BE2C (cell line): ENCODE data around the gene EREG.
"Not testable (repeated sequence)": the region's sequence is repeated elsewhere in the genome, so short reads cannot be mapped to it uniquely, and the experiment has no call there.

Experiments
- DNase-seq: peaks from one replicate; pipeline ENCODE4 v3.0.0-alpha.2; 2020
- H3K27me3 ChIP-seq: fragments of 250-450 bp; sonication (Bioruptor Pico); 2 replicates; pipeline ENCODE4 v1.5.1; 2020; ENCODE audit warnings: mild to moderate bottlenecking
- H3K36me3 ChIP-seq: fragments of 250-450 bp; sonication (Bioruptor Pico); 2 replicates; pipeline ENCODE4 v1.5.1; 2020; ENCODE audit warnings: mild to moderate bottlenecking
- H3K4me1 ChIP-seq: fragments of 250-450 bp; sonication (Bioruptor Pico); 2 replicates; pipeline ENCODE4 v1.5.1; 2020
- H3K4me3 ChIP-seq: 2 replicates; pipeline ENCODE4 v1.5.1; 2011; ENCODE audit warnings: low read depth, low read length
- H3K9me3 ChIP-seq: fragments of 250-450 bp; sonication (Bioruptor Pico); 2 replicates; pipeline ENCODE4 v1.5.1; 2020
- CTCF ChIP-seq: IDR thresholded peaks from 2 replicates; pipeline ENCODE4 v1.5.1; 2012; ENCODE audit warnings: mild to moderate bottlenecking, low read depth, low read length

Gene EREG

DNA sequence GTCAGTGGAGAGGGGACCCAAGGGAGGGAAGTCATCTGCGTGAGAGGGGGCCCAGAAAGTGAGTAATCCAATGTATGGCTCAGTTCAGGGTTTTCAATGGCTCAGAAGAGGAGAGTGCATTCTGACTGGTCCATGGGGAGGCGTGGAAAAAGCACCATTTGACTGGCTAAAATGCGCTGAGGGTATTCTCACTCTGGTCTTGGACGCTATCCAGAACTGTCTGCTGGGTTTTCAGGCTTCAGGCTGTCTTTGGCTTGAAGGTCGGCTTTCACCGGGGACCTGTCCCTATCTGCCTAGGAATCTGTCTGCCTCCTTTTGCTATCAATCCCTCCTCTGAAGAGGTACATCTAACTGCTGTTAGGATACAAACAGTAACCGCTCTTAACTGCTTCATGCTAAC, 30.3 kb upstream of the EREG start:
- no peaks in the 10 kb centered on the region for H3K4me1 ChIP-seq
- no peak for TF ChIP-seq CTCF
- H3K4me3 ChIP-seq = no peak overlapping the region
- H3K27me3 ChIP-seq = peaks cover 7% of the 10 kb centered on the region
- no peak for DNase-seq
- no peaks in the 10 kb centered on the region for H3K9me3 ChIP-seq
- H3K36me3 ChIP-seq = no peaks in the 10 kb centered on the region

DNA sequence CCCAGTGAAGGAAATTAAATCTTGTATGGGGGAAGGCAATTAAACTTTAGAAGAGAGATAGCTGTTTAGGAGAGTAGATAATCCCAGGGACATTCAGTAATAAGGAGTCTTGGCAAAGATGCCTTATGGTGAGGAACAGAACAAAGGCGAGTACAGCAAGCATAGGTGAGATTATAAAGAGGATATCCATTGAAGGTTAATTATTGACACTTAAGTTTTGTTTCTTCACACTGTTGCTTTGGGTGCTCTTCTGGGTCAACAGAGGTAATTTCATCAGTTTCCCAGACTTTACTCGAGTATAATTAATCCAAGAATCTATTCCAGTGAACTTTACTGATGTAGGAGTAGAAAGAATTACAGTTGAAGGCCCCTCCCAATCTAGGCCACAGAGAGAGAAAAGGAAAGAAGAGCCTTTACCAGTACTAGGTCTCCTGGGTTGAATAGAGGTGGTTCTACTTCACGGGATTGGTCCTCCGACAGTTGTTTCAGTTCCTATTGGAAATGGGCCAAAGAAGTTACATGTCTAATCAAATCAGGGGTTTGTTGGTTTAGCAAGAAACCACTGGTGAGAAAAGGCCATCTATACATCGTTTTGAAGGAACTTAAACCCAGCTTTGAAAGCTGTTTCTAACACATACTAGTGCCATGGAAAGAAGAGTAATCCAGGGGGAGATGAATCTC, 29.5 kb upstream of the EREG start:
- no peaks in the 10 kb centered on the region for H3K9me3 ChIP-seq
- H3K27me3 ChIP-seq = peaks cover 7% of the 10 kb centered on the region
- no peak overlapping the region for H3K4me3 ChIP-seq
- no peak for DNase-seq
- H3K36me3 ChIP-seq = no peaks in the 10 kb centered on the region
- TF ChIP-seq CTCF = no peak
- no peaks in the 10 kb centered on the region for H3K4me1 ChIP-seq

- H3K4me3 ChIP-seq = no peak overlapping the region
- no peak for DNase-seq
- H3K36me3 ChIP-seq = no peaks in the 10 kb centered on the region
- TF ChIP-seq CTCF = no peak
- H3K4me1 ChIP-seq = no peaks in the 10 kb centered on the region
- no peaks in the 10 kb centered on the region for H3K9me3 ChIP-seq
- H3K27me3 ChIP-seq = peaks cover 5% of the 10 kb centered on the region
Observed at GRCh38 chr4:74338792-74339333, 26.1 kb upstream of the EREG start.

DNA sequence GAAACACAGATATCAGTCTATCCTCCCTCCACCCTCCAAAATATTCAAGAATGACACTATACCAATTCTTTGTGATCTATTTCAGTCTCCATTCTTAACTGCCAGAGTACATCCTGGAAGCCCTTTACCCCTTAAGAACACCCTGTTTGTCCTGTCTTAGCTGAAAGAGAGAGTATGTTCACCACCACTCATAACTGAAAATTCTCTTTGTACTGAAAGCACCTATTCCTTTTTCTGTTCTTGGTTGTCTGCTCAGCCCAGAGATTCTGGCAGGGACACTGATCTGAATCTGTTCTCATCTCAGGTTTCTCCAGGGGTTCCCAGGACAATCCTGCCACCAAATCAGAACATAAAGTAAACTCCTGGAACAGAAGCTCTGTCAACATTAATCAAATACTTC, 25.4 kb upstream of the EREG start:
- H3K4me3 ChIP-seq = no peak overlapping the region
- no peak for TF ChIP-seq CTCF
- no peaks in the 10 kb centered on the region for H3K27me3 ChIP-seq
- no peaks in the 10 kb centered on the region for H3K9me3 ChIP-seq
- no peaks in the 10 kb centered on the region for H3K36me3 ChIP-seq
- H3K4me1 ChIP-seq = no peaks in the 10 kb centered on the region
- no peak for DNase-seq

GRCh38 chr4:74340421-74340820, 24.5 kb upstream of the EREG start:
- not testable (repeated sequence) for H3K4me3 ChIP-seq, H3K36me3 ChIP-seq, H3K27me3 ChIP-seq, H3K4me1 ChIP-seq, H3K9me3 ChIP-seq, DNase-seq

- no peak for DNase-seq
- H3K4me1 ChIP-seq = no peaks in the 10 kb centered on the region
- H3K9me3 ChIP-seq = no peaks in the 10 kb centered on the region
- no peaks in the 10 kb centered on the region for H3K27me3 ChIP-seq
- no peaks in the 10 kb centered on the region for H3K36me3 ChIP-seq
- TF ChIP-seq CTCF = no peak
- H3K4me3 ChIP-seq = no peak overlapping the region
Observed at GRCh38 chr4:74344031-74344430, 20.9 kb upstream of the EREG start.
